ENCODE results near the gene AMH. TPM values are rescaled to one million over a fixed set of nuclear protein-coding genes. Genes with fewer than 3 reads are reported as not detected.

Gene AMH
- polyA plus RNA-seq, 1 experiment: 0.66 TPM

DNA sequence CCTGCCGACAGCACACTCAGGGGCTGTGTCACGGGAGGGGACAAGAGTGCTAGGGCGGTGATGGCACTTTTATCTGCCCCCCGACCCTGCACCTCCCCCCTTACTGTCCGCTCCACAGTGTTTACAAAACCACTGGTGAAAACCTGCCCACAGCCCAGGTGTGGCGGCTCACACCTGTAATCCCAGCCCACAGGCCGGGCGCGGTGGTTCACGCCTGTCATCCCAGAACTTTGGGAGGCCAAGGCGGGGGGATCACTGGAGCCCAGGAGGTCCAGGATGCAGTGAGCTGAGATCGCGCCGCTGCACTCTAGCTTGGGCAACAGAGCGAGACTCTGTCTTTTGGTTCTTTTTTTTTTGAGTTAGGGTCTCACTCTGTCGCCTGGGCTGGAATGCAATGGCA is 47.0 kb downstream of the AMH start:
- CTCF ChIA-PET: interaction anchor here (1.3 to 1.4 kb wide), 2 partner anchors 20 to 57 kb away, joined by 4 to 7 read pairs; no protein-coding TSS in a partner anchor
- POLR2A ChIA-PET: no interaction called here
- H3K36me3 ChIP-seq (ENCODE audit: control insufficient read depth, insufficient read depth, low read length): no peaks in the 10 kb centered on the region
- TF ChIP-seq, protein P1, sequence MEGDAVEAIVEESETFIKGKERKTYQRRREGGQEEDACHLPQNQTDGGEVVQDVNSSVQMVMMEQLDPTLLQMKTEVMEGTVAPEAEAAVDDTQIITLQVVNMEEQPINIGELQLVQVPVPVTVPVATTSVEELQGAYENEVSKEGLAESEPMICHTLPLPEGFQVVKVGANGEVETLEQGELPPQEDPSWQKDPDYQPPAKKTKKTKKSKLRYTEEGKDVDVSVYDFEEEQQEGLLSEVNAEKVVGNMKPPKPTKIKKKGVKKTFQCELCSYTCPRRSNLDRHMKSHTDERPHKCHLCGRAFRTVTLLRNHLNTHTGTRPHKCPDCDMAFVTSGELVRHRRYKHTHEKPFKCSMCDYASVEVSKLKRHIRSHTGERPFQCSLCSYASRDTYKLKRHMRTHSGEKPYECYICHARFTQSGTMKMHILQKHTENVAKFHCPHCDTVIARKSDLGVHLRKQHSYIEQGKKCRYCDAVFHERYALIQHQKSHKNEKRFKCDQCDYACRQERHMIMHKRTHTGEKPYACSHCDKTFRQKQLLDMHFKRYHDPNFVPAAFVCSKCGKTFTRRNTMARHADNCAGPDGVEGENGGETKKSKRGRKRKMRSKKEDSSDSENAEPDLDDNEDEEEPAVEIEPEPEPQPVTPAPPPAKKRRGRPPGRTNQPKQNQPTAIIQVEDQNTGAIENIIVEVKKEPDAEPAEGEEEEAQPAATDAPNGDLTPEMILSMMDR (IDR thresholded peaks at IDR 0.05; ENCODE audit: insufficient read depth, low read depth, low read length): no peak
- peaks cover 2% of the 10 kb centered on the region; the same call in 1 of the 2 replicates for H3K27me3 ChIP-seq (ENCODE audit: control insufficient read depth, insufficient read depth, low read length)
- no peak overlapping the region for H3K4me3 ChIP-seq (ENCODE audit: low read depth, low read length)
- no peak for DNase-seq (ENCODE audit: low read depth)

DNA sequence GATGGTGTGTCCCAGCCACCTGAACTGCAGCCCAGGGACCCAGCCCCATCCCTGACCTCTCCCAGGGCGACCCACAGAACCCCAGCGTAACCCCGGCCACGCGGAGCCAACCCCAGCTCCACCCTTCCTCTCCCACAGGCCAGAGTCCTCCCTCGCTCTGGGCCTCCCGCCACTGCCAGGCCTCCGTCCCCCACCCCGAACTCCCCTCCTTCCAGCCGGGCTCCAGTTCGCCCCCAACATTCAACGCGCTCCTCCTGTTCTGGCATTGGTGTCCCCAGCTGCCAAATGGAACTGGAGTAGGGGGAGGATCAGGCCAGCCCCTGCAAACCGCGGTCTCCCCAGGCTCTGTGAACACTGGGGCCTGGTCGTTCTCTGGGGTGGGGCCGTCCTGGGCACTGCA is 51.4 kb downstream of the AMH start:
- ChIA-PET POLR2A (no interaction called here), CTCF (no interaction called here)
- TF ChIP-seq, protein P1 (IDR thresholded peaks at IDR 0.05; ENCODE audit: insufficient read depth, low read depth, low read length): no peak

More for the DNA sequence above, 51.4 kb downstream of the AMH start:
- no peaks in the 10 kb centered on the region for H3K27me3 ChIP-seq (ENCODE audit: control insufficient read depth, insufficient read depth, low read length)
- no peak for DNase-seq (ENCODE audit: low read depth)
- no peak overlapping the region for H3K4me3 ChIP-seq (ENCODE audit: low read depth, low read length)
- H3K36me3 ChIP-seq (ENCODE audit: control insufficient read depth, insufficient read depth, low read length): no peaks in the 10 kb centered on the region

Small RNA genes within 50 kb of the gene (small RNA-seq; reads per million reads assigned to genes)
- gene MIR1227 (ENCODE audit: insufficient read length, low read depth, low replicate concordance): not detected

Other genes starting within 250 kb of the AMH start
- 22.3 and 39.3 TPM in 2 replicates for gene BTBD2, start 233.6 kb upstream of the AMH start, polyA plus RNA-seq (2011; rRNA removed)
- gene MKNK2, start 198.1 kb upstream of the AMH start, polyA plus RNA-seq (2011; rRNA removed): 71.9 and 108 TPM in 2 replicates
- 34.5 and 50.5 TPM in 2 replicates for gene MOB3A, start 153.0 kb upstream of the AMH start, polyA plus RNA-seq (2011; rRNA removed)
- 0.76 and 1.3 TPM in 2 replicates for gene IZUMO4, start 152.4 kb upstream of the AMH start, polyA plus RNA-seq (2011; rRNA removed)
- gene AP3D1, start 97.8 kb upstream of the AMH start, polyA plus RNA-seq (2011; rRNA removed): 65.9 and 122 TPM in 2 replicates
- 3.3 and 4.2 TPM in 2 replicates for gene DOT1L, start 85.4 kb upstream of the AMH start, polyA plus RNA-seq (2011; rRNA removed)
- gene PLEKHJ1, start 13.0 kb upstream of the AMH start, polyA plus RNA-seq (2011; rRNA removed): 46.2 and 65.8 TPM in 2 replicates
- gene SF3A2, start 12.5 kb upstream of the AMH start, polyA plus RNA-seq (2011; rRNA removed): 8.9 and 12.2 TPM in 2 replicates
- gene JSRP1, start 7.1 kb downstream of the AMH start, polyA plus RNA-seq (2011; rRNA removed): not detected in 2 replicates
- not detected in 2 replicates for gene PEAK3, start 32.9 kb downstream of the AMH start, polyA plus RNA-seq (2011; rRNA removed)
- gene LINGO3, start 58.8 kb downstream of the AMH start, polyA plus RNA-seq (2011; rRNA removed): not detected in 2 replicates
- 154 and 165 TPM in 2 replicates for gene LSM7, start 79.3 kb downstream of the AMH start, polyA plus RNA-seq (2011; rRNA removed)
- 12.0 and 24.9 TPM in 2 replicates for gene SPPL2B, start 79.4 kb downstream of the AMH start, polyA plus RNA-seq (2011; rRNA removed)
- not detected in 2 replicates for gene TMPRSS9, start 110.9 kb downstream of the AMH start, polyA plus RNA-seq (2011; rRNA removed)
- gene TIMM13, start 178.3 kb downstream of the AMH start, polyA plus RNA-seq (2011; rRNA removed): 37.2 and 50.7 TPM in 2 replicates
- 53.4 and 80.0 TPM in 2 replicates for gene LMNB2, start 207.6 kb downstream of the AMH start, polyA plus RNA-seq (2011; rRNA removed)
- gene GADD45B, start 226.8 kb downstream of the AMH start, polyA plus RNA-seq (2011; rRNA removed): 54.5 and 69.8 TPM in 2 replicates

Measured in BJ (cell line).